Activated B cell treated with CpG ODN at 0.5 μM for 24 hours (primary cell): Measurements from ENCODE around the gene MAD1L1. TPM values are rescaled to one million over a fixed set of nuclear protein-coding genes. Genes with fewer than 3 reads are reported as not detected.

ENCODE experiments used
- ATAC-seq: fragments of 200-7000 bp; cut with Tn5 transposase; one replicate; pipeline ENCODE4 v1.10.0; 2021; ENCODE audit warnings: low read depth, mild to moderate bottlenecking, moderate library complexity
- CTCF ChIA-PET: fragments of 350-600 bp; sonication (Branson Sonifier 250); formaldehyde crosslinking; loops from one replicate; lab custom pipeline; 2021; ENCODE audit warnings: antibody characterized with exemption; lab: Charles Lee
- POLR2A ChIA-PET: fragments of 350-600 bp; sonication (Branson Sonifier 250); formaldehyde crosslinking; loops from one replicate; lab custom pipeline; 2021; ENCODE audit warnings: antibody characterized with exemption; lab: Charles Lee
- DNase-seq: peaks from one replicate; pipeline ENCODE4 v3.0.0; 2022
- H3K27ac Mint-ChIP-seq: one replicate; pipeline ENCODE4 v1.8.0; 2020; ENCODE audit warnings: mixed read lengths
- H3K27me3 Mint-ChIP-seq: one replicate; pipeline ENCODE4 v1.8.0; 2021; ENCODE audit warnings: mixed read lengths
- H3K36me3 Mint-ChIP-seq: one replicate; pipeline ENCODE4 v1.8.0; 2021; ENCODE audit warnings: low read depth, mixed read lengths
- H3K4me1 Mint-ChIP-seq: one replicate; pipeline ENCODE4 v1.8.0; 2021; ENCODE audit warnings: mixed read lengths
- H3K4me3 Mint-ChIP-seq: one replicate; pipeline ENCODE4 v1.8.0; 2020; ENCODE audit warnings: mild to moderate bottlenecking, mixed read lengths
- H3K9me3 Mint-ChIP-seq: one replicate; pipeline ENCODE4 v1.8.0; 2020; ENCODE audit warnings: mixed read lengths
- CTCF ChIP-seq: fragments of 200-600 bp; IDR thresholded peaks from one replicate; pipeline ENCODE4 v1.8.0; 2022; ENCODE audit warnings: antibody characterized with exemption, mild to moderate bottlenecking
- intact Hi-C: fragments of 100-400 bp; cut with micrococcal nuclease; formaldehyde crosslinking; loops from one replicate; pipeline ENCODE4 v1.15.1; 2024
- total RNA-seq: library from RNA; stranded (reverse); gene quantifications from 2 replicates; pipeline ENCODE4 v1.2.3, GENCODE V29; 2022

The MAD1L1 gene
- total RNA-seq, 1 donor from 2014 or later: 54.6 TPM

- no peak for TF ChIP-seq CTCF
- Mint-ChIP-seq H3K27me3 (no peaks in the 10 kb centered on the region), H3K4me3 (no peak overlapping the region), H3K4me1 (peaks cover 1% of the 10 kb centered on the region), H3K27ac (no peak overlapping the region), H3K9me3 (no peaks in the 10 kb centered on the region), H3K36me3 (peaks cover 55% of the 10 kb centered on the region)
- DNase-seq (no peak), ATAC-seq (no peak)
- intact Hi-C loops: no loop called here
- POLR2A ChIA-PET: no interaction called here
- CTCF ChIA-PET: no interaction called here
These were observed 84.6 kb downstream of the MAD1L1 start for GRCh38 chr7:2148189-2148588.

- H3K27ac Mint-ChIP-seq: no peak overlapping the region
These were observed 85.9 kb downstream of the MAD1L1 start for GRCh38 chr7:2146676-2147472.

GRCh38 chr7:2145835-2146580, 86.7 kb downstream of the MAD1L1 start:
- H3K36me3 Mint-ChIP-seq: peaks cover 60% of the 10 kb centered on the region
- H3K27me3 Mint-ChIP-seq: no peaks in the 10 kb centered on the region
- H3K4me1 Mint-ChIP-seq: no peaks in the 10 kb centered on the region
- no peak overlapping the region for H3K4me3 Mint-ChIP-seq
- no peaks in the 10 kb centered on the region for H3K9me3 Mint-ChIP-seq
- ChIA-PET POLR2A (no interaction called here), CTCF (no interaction called here)
- TF ChIP-seq CTCF: no peak
- intact Hi-C loops: no loop called here
- ATAC-seq (no peak), DNase-seq (no peak)
- no peak overlapping the region for H3K27ac Mint-ChIP-seq

More at GRCh38 chr7:2146676-2147472, 85.9 kb downstream of the MAD1L1 start:
- ATAC-seq: no peak
- intact Hi-C loops: no loop called here
- Mint-ChIP-seq H3K36me3 (peaks cover 60% of the 10 kb centered on the region), H3K4me3 (no peak overlapping the region), H3K4me1 (no peaks in the 10 kb centered on the region), H3K9me3 (no peaks in the 10 kb centered on the region), H3K27me3 (no peaks in the 10 kb centered on the region)
- no peak for TF ChIP-seq CTCF
- no peak for DNase-seq
- ChIA-PET CTCF (no interaction called here), POLR2A (no interaction called here)

GRCh38 chr7:2144926-2145325, 87.8 kb downstream of the MAD1L1 start:
- Mint-ChIP-seq H3K27ac (no peak overlapping the region), H3K27me3 (no peaks in the 10 kb centered on the region), H3K36me3 (peaks cover 58% of the 10 kb centered on the region), H3K4me1 (no peaks in the 10 kb centered on the region), H3K9me3 (no peaks in the 10 kb centered on the region), H3K4me3 (no peak overlapping the region)
- CTCF ChIA-PET: no interaction called here
- ATAC-seq: no peak
- intact Hi-C loops: no loop called here
- DNase-seq: no peak
- POLR2A ChIA-PET: no interaction called here
- TF ChIP-seq CTCF: no peak

- intact Hi-C loops: no loop called here
- no peak for DNase-seq
- no peaks in the 10 kb centered on the region for H3K4me1 Mint-ChIP-seq
- CTCF ChIA-PET: no interaction called here
- peaks cover 51% of the 10 kb centered on the region for H3K36me3 Mint-ChIP-seq
- no peak overlapping the region for H3K4me3 Mint-ChIP-seq
- ATAC-seq: no peak
- POLR2A ChIA-PET: no interaction called here
- no peak for TF ChIP-seq CTCF
- no peaks in the 10 kb centered on the region for H3K27me3 Mint-ChIP-seq
- H3K27ac Mint-ChIP-seq: no peak overlapping the region
- H3K9me3 Mint-ChIP-seq: no peaks in the 10 kb centered on the region
These were observed 88.7 kb downstream of the MAD1L1 start for GRCh38 chr7:2143981-2144595.
